GM21528 (cell line): ENCODE data around the gene NLGN2.

Source experiments
- ATAC-seq: cut with Tn5 transposase; IDR thresholded peaks from one replicate; pipeline ENCODE4 v1.9.1; 2021; ENCODE audit warnings: mild to moderate bottlenecking, moderate library complexity; ENCODE audit not compliant: unreplicated experiment, low FRiP score

Gene NLGN2

DNA sequence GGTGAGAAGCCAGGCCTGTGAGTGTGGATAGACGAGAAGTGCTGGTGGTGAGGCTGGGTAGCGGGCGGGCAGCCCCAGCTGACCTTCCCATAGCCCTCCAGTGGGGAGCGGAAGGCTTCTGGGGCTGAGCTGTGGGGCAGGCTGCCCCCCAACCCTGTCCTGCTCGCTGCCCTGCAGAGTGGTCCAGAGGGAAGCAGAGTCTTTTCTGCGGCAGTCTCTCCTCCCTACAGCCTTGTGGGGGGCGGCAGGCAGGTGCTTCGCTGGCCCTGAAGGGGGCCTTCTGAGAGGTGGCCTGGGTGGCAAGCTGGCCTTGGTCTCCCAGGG lies 3.7 kb downstream of the NLGN2 start:
- no peak for ATAC-seq

DNA sequence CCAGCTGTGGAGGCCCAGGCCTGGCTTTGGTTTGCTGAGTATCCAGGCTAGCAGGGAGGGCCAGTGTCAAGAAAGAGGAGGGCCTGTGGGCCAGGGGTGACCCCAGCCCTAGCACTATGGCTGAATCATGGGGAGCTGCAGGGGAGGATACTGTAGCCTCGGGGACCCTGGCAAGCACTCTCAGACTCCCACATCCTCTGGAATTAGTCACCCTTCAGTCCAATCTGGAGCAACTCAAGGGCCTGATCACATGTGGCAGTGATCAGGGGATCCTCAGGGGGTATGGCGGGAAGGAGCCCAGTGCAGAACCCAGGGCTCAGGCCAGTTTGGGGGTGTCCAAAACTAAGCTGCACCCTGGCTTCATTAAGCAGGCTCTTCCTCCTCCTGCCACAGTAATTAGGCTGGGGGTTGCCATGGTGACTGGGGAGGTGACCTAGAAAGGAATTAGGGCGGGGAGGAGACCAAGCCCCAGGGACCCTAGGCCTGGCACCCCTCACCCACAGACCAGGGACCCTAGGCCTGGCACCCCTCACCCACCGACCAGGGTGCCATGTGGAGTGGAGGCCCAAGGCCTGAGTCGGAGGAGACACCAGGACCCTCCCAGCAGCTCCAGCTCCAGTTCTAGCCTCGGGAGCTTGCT lies 5.8 kb downstream of the NLGN2 start:
- no peak for ATAC-seq

DNA sequence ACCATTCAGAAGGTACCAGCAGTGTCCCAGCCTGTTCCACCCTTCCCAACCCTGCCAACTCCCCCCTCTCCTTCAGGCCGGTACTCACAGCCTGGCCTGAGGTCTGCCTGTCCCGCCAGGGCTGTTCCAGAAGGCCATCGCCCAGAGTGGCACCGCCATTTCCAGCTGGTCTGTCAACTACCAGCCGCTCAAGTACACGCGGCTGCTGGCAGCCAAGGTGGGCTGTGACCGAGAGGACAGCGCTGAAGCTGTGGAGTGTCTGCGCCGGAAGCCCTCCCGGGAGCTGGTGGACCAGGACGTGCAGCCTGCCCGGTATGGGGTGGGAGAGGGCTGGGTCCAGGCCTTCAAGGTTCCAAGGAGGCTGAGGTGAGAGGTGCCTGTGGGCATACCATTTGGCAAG lies 7.2 kb downstream of the NLGN2 start:
- ATAC-seq, result no peak

DNA sequence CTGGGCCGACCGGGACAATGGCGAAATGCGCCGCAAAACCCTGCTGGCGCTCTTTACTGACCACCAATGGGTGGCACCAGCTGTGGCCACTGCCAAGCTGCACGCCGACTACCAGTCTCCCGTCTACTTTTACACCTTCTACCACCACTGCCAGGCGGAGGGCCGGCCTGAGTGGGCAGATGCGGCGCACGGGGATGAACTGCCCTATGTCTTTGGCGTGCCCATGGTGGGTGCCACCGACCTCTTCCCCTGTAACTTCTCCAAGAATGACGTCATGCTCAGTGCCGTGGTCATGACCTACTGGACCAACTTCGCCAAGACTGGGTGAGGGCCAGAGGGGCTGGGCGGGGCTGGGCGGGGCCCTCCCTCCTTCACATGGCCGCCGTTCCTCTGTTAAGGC lies 8.1 kb downstream of the NLGN2 start:
- no peak for ATAC-seq

DNA sequence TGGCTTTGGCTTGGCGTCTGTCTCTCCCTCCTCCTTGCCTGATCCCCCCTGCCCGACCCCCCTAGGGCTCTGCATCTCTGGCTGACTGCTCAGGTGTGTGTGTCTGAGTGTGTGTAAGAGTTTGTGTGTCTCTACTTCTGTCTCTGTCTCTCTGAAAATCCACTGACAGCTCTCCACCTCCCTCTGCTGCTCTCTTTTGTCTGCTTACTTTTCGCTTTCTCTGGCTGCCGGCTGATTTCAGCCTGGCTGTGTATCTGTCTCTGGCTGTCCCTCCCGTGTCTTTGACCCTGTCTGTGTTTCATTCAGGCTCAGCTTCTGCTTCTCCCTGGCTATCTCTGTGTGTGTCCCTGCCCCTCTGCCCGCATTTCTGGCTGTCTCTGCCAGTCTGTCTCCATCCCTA lies 8.7 kb downstream of the NLGN2 start:
- no peak for ATAC-seq

DNA sequence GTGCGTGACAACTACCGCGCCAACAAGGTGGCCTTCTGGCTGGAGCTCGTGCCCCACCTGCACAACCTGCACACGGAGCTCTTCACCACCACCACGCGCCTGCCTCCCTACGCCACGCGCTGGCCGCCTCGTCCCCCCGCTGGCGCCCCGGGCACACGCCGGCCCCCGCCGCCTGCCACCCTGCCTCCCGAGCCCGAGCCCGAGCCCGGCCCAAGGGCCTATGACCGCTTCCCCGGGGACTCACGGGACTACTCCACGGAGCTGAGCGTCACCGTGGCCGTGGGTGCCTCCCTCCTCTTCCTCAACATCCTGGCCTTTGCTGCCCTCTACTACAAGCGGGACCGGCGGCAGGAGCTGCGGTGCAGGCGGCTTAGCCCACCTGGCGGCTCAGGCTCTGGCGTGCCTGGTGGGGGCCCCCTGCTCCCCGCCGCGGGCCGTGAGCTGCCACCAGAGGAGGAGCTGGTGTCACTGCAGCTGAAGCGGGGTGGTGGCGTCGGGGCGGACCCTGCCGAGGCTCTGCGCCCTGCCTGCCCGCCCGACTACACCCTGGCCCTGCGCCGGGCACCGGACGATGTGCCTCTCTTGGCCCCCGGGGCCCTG lies 9.5 kb downstream of the NLGN2 start:
- ATAC-seq, result no peak

DNA sequence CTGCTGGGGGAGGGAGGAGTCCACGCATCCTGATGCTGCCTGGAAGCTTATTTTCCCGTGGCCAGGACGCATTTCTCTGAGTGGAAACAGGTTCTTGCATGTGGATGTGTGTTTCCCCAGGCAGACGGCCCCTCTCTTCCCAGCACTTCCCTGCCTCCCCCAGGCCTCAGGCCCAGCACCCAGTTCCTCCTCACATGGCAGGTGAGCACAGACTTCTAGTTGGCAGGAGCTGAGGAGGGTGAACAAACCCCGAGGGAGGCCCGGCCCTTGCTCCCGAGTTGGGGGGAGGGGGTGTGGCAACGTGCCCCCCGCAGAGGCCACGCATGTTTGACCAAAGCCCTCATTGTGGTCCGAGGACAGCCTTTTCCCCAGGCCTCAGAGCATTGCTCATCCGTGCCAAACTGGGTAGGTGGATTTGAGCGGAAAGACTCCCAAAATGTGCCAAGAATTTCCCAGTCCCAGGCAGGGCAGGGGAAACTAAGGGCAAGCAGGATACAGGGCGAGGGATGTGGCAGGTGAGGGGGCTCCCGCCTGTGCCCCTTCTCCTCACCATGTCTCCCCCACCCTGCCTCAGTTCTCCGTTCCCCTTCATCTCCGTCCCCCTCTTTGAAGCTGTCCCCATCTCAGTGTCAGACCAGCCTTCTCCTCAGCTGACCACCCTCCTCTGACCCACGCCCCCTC lies 11.0 kb downstream of the NLGN2 start:
- no peak for ATAC-seq

DNA sequence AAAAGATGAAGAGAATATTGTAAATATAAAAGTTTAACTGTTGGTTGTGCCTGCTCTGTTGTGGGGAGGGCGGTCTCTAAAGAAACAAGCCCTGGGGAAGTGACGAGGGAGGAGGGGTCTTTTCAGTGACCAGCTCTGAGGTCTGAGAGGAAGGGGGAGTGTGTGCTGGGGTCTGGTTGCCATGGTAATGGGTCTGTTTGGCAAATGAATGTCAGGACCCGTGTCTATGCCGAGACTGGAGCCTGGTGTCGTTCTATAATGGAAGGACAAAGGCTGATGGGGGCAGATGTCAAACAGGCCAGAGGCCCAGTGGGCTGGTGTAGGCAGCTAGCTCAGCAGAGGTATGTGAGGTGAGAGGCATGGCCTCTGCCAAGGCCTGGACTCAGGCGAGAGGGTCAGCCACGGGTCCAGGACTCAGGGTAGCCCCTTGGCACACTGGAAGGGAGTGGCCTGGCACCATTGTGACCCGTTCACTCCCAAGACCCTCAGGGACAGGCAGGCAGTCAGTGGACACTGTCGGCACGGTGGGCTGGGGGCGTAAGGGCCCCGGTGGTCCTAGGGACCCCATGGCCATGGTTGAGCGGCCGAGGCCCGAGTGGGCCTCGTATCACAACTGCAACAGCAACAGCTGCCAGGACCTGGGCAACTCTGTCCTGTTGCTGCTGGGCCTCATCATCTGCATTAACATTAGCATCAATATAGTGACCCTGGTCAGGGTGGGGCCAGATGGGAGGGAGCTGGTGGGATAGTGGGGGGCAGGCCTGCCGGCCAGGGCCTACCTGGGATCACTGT lies 12.4 kb downstream of the NLGN2 start, which contains the start of gene SPEM1:
Gene SPEM1, plus strand, starts transcription at position 506 of the 792 bp plus-strand sequence. Its CDS starts 61 bp downstream, at position 567.
- ATAC-seq, result no peak

DNA sequence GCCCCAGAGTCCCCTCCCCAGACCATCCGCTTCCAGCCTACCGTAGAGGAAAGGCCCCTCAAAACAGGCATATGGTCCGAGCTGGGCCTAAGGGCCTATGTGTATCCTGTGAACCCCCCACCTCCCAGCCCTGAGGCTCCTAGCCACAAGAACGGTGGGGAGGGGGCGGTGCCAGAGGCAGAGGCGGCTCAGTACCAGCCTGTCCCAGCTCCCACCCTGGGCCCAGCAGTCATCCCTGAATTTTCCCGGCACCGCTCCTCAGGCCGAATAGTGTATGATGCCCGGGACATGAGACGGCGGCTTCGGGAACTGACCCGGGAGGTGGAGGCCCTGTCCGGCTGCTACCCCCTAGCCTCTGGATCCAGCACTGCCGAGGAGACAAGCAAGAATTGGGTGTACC lies 13.5 kb downstream of the NLGN2 start:
- no peak for ATAC-seq

DNA sequence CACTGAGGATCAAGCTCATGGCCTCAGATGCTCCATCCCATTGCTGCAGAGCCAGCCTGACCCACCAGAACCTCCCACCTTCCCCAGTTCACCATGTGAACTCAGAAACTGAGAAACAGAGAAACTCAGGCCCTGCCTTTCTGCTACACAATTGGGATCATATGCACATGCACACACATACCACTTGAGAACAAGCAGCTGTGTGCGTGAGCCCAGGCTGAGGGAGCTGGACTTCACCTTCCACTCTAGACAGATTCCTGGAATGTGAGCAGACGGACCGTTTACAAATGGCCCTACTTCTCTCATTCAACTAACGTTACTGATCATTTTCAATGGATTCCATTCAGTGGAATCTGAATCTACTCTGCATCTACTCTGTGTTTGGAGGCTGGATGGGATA lies 16.0 kb downstream of the NLGN2 start:
- ATAC-seq, result no peak

DNA sequence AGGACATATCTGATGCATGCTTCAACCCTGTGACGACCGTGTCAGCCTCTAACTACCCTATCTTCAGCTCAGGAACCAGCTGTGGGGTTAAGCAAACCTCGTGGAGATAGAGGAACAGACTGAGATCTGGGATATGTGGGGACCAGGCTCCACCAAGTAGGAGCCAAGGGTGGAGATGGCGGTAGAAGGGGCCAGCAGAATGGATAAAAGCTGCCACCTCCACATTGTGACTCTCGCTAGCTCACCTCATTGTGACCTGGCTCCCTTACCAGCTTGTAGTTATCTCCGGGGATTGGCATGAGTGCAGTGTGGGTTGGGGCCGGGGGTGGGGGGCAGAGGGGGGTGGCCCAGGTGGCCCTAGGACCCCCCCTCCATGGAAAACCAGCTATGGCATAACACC lies 17.7 kb downstream of the NLGN2 start, which contains the start of gene SPEM2:
Gene SPEM2, plus strand, starts transcription at position 301 of the 400 bp plus-strand sequence. Its CDS starts 73 bp downstream, at position 374.
- ATAC-seq, result no peak

DNA sequence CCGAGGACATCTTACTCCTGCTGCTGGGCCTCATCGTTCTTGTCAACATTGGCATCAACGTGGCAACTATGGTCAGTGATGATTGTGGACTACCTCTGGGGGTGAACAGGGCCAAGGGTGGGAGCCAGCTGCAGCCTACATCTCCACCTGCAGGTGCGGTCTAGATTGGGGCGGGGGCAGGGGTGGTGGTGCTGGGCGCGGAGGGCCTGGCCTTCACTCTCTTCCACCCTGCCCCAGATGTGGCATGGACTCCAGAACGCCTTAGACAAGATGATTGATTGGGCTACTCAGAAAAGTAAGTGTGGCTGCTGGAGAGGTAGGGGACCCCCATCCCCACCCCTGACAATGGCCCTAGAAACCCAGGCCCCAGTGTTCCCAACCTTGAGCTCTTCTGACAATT lies 18.1 kb downstream of the NLGN2 start:
- ATAC-seq, result no peak

DNA sequence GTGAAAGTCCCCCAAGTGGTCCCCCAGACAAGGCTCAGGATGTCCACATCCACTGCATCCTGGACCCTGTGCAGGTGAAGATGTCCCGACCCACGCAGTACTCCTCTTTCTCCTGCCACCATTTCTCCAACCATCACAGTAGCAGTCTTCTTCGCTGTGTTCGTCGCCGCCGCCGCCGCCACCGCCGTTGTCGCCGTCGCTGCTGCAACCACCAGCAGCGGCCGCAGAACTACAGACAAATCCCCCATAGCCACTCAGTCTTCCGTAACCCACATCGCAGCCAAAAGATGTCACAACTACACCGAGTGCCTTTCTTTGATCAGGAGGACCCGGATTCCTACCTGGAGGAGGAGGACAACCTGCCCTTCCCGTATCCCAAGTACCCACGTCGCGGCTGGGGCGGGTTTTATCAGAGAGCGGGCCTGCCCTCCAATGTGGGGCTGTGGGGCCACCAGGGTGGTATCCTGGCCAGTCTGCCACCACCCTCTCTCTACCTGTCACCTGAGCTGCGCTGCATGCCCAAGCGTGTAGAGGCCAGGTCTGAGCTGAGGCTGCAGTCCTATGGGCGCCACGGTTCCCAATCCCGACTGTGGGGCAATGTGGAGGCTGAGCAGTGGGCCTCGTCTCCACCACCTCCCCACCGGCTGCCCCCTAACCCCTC lies 18.7 kb downstream of the NLGN2 start:
- no peak for ATAC-seq

DNA sequence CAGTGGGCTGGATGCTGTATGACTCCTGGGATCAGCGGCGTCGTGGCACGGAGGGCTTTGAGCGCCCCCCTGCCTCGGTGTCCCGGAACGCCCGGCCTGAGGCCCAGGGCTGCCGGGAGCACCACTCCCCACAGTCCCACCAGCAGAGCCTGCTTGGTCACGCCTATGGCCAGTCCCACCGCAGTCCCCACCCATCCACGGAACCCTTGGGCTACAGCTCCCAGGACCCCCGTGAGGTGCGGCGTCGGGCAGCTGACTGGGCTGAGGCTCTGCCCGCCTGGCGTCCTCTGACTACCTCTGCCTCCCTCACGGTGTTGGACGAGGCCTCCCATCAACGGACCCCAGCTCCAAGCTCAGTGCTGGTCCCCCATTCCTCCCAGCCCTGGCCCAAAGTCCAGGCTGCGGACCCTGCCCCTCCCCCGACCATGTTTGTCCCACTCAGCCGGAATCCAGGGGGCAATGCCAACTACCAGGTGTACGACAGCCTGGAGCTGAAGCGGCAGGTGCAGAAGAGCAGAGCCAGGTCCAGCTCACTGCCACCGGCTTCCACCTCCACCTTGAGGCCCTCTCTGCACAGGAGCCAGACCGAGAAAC lies 19.3 kb downstream of the NLGN2 start:
- no peak for ATAC-seq

DNA sequence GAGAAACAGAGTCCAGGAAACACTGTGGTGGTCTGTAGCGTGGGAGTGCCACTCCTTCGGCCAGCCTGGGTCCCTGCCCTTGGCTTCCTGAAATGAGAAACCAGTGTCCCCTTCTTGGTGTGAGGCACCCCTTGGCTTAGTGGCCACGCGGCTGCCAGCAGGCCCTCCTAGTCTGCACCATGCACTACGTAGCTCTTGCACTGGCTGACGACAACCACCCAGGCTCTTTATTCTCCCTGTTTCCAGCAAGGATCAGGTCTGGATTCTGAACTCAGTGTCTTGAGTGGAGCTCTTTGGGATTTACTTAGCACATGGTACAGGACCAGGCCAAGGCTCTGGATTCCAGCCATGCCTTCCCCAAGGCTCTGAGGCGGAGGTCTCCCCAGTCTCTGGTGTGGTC lies 19.9 kb downstream of the NLGN2 start:
- ATAC-seq, result no peak

DNA sequence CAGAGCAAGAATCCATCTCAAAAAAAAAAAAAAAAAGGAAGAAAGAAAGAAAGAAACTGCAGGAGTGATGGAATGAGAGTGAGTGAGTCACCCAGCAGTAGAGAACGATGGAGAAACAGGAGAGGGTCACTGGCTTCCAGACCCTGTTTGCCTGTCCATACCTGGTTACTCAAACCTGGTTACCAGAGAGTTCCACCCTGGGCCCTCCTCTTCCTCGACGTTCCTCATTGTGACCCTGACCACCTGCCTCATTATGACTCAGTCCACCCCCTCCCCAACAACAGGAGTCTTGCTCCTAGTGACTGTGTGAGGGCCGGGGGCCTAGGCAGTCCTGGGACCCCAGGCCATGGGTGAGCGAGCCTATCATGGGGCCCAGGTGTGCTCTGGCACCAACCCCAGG lies 20.9 kb downstream of the NLGN2 start, which contains the start of gene SPEM3:
Gene SPEM3, plus strand, starts transcription at position 301 of the 400 bp plus-strand sequence. Its CDS starts 46 bp downstream, at position 347.
- no peak for ATAC-seq

DNA sequence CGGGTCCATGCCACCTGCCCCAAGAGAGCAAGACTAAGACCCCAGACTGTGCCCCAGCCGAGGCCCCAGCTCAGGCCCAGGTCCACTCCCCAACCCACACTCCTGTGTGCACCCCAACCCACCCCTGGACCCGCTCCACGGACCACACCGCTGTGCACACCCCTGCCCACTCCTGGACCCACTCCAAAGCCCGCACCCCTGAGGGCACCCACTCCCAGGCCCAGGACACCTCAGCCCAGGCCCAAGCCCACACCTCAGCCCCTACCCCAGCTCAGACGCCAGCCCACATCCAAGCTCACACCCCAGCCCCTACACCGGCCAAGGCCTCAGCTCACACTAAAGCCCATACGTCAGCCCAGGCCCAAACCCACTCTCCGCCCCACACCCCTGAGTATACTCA lies 22.1 kb downstream of the NLGN2 start:
- no peak for ATAC-seq

DNA sequence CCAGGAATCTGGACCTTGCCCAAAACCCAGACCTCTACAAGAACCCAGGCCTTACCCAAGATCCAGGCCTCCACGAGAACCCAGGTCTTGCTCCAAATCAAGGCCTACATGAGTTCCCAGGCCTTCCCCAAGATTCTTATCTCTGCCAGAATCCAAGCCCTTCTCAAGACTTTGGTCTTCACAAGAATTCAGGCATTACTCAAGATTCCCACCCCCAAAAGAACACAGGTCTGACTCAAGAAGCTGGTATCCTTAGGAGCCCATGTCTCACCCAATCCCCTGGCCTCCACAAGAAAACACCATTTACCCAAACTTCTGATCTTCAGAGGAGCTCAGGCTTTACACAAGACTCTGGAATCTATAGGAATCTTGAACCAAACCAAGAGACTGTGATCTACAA lies 23.6 kb downstream of the NLGN2 start:
- ATAC-seq, result no peak

DNA sequence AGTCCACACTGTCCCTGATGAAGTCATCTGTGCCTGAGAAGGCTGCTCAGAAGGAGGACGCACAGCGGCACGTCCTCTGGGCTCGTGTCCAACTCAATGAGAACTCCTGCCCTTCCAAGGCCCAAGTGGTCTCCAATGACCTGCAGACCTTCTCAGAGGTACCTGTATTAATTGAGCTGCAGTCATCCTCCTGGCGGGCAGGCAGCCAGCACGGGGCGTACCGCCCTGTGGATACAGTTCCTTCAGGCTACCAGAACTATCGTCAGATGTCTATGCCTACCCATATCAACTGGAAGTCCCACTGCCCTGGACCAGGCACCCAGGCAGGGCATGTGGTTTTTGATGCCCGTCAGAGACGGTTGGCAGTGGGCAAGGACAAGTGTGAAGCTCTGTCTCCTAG lies 24.7 kb downstream of the NLGN2 start:
- ATAC-seq, result no peak
